ENCODE data around the gene SCN4B.
"Not testable (repeated sequence)": the region's sequence is repeated elsewhere in the genome, so short reads cannot be mapped to it uniquely, and the experiment has no call there.

Gene SCN4B, protein sequence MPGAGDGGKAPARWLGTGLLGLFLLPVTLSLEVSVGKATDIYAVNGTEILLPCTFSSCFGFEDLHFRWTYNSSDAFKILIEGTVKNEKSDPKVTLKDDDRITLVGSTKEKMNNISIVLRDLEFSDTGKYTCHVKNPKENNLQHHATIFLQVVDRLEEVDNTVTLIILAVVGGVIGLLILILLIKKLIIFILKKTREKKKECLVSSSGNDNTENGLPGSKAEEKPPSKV

DNA sequence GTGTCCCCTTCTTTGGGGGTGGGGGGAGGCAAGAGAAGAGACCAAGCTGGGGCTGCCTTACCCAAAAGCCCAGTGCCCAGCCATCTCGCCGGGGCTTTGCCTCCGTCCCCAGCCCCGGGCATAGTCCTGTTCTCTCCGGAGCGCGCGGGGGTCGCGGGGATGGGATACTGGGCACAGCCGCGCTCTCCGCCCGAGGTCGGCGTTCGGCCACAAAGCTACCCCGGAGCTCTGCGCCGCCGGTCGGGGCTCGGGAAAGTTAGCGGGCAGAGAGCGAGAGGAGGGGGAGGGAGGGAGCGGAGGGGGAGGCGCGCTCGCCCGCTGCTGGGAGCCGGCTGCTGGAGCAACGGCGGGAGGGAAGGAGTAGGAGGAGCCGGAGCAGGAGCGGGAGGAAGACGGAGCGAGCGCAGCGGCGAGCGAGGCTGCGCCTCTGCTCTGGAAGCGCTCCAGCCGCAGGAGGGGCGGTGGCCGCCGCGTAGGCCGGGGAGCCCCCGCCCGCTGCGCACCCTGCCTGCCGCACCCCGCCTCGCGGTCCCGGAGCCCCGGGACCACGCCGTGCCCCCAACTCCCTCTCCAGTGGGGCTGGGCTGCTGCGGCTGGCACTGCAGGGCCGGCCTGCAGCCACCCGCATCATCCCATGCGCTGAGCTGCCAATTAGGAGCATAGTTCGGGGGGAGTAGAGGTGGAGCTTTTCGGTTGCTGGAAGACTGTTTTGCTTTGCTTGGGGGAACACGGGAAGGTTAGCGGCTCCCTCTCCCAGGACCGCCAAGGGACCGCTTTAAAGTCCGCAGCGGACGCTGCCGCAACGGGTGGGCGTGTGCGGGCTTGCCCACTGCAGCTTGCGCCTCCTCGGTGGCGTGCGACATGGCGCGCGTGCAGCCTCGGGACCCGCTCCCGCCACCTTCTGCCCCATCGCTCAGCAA is at the start of gene SCN4B:
SCN4B (minus strand) TSS at position 272 of the 920 bp plus-strand sequence; CDS start at position 122, 150 bp downstream.
- Mint-ChIP-seq H3K36me3 (no peaks in the 10 kb centered on the region), H3K27ac (no peak within 1 kb of the TSS), H3K9me3 (no peaks in the 10 kb centered on the region), H3K4me1 (peaks cover 6% of the 10 kb centered on the region), H3K27me3 (peaks cover 32% of the 10 kb centered on the region), H3K4me3 (peak within 1 kb of the TSS; percentile 55)
- DNase-seq (ENCODE audit: low spot score in 2 of 2) = no peak
- ATAC-seq (ENCODE audit: low read depth) = peak; percentile 26

DNA sequence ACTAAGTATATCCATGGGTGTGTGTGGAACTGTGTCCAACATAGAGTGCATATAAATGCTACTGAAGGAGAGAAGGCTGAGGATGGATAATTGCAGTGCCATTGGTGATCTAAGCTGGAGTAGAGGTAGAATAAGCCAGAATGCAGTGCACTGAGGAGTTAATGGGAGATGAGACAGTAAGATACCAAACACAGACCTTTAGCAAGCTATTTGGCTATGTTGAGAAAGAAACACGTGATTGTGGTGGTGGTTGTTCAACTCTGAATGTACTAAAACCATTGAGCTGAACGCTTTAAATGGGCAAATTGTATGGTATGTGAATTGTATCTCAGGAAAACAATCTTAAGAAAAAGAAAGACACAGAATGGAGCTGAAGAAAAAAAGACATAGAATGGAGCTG is 49.3 kb upstream of the SCN4B start:
- Mint-ChIP-seq H3K27ac (no peak overlapping the region), H3K4me1 (peaks cover 9% of the 10 kb centered on the region), H3K4me3 (no peak overlapping the region), H3K9me3 (no peaks in the 10 kb centered on the region), H3K36me3 (no peaks in the 10 kb centered on the region), H3K27me3 (peaks cover 6% of the 10 kb centered on the region)
- DNase-seq (ENCODE audit: low spot score in 2 of 2) (no peak), ATAC-seq (ENCODE audit: low read depth) (no peak)

DNA sequence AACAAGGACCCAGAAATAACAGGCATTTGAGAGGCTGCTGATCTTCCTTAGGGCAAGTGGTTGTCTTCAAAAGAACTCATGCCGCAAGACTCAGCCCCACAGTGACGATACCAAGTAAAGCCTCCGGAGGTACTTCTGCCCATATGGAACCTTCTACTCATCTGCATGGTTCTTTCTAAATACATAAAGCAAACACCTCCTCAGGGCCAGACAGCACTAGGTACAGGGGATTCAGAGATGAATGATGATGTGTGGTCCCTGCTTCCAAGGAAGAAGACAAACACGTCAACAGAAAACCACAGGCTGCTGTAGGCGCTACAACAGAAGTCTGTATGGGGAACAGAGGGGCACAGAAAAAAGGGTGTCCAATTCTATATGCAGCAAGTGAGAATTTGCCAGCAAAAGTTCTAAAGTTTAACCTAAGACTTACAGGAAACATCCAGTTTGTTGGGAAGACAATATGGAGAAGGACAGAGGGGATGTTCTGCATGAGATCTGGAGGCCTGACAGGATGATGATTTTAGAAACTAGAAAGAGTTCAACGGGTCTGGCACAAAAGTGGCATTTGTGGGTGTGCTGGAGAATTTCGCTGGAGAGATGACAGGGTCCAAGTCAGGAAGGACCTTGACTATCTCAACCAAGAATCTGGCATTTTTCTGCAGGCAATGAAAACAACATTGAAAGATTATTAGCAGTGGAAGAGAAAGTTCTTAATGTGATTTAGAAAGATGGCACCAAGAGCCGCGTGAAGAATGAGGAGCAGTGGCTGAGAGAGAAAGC is 48.5 kb upstream of the SCN4B start:
- no peaks in the 10 kb centered on the region for H3K9me3 Mint-ChIP-seq
- H3K27me3 Mint-ChIP-seq = peaks cover 3% of the 10 kb centered on the region
- peaks cover 3% of the 10 kb centered on the region for H3K4me1 Mint-ChIP-seq
- H3K36me3 Mint-ChIP-seq = no peaks in the 10 kb centered on the region
- ATAC-seq (ENCODE audit: low read depth) = no peak
- H3K4me3 Mint-ChIP-seq = no peak overlapping the region
- H3K27ac Mint-ChIP-seq = no peak overlapping the region
- DNase-seq (ENCODE audit: low spot score in 2 of 2) = no peak

DNA sequence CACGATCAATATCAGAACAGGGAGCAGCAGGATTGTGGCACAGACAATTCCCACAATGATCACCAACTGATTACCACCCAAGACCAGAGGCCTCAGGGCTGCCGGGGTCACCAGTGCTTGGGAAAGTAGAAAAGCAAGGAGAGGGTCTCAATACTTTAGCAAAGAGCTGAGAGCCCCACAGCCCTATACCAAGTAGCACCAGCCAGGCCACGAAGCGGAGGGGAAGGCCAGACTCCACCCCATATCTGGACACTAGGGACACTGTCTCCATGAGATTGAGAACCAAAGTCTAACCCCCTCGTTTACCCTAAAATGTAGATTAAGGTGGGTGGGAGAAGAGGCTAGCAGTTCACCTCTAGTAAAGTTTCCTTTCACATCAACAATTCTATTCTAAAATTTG is 47.9 kb upstream of the SCN4B start:
- peaks cover 3% of the 10 kb centered on the region for H3K4me1 Mint-ChIP-seq
- H3K27ac Mint-ChIP-seq = no peak overlapping the region
- ATAC-seq (ENCODE audit: low read depth) (no peak), DNase-seq (ENCODE audit: low spot score in 2 of 2) (no peak)
- no peaks in the 10 kb centered on the region for H3K36me3 Mint-ChIP-seq
- H3K4me3 Mint-ChIP-seq = no peak overlapping the region
- H3K27me3 Mint-ChIP-seq = no peaks in the 10 kb centered on the region
- H3K9me3 Mint-ChIP-seq = no peaks in the 10 kb centered on the region

DNA sequence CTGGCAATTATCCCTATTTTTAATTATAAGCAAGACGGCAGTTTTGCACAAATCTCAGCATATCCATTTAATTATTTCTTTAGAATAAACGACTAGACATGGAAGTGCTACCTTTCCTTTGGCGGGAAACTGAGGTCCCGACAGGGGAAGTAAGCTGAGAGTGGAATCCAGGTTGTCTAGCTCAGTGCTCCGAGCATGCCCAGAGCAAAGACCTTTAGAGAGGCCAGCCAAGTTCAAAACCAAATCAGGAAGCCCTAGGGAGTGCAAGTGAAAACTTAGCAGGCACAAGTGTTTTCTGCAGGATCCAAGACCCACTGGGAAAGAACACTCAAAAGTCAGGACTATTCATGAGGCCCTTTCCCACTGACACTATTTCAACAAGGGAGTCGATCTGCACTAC is 46.5 kb upstream of the SCN4B start:
- Mint-ChIP-seq H3K4me3 (no peak overlapping the region), H3K9me3 (no peaks in the 10 kb centered on the region), H3K36me3 (no peaks in the 10 kb centered on the region), H3K27me3 (no peaks in the 10 kb centered on the region), H3K4me1 (peaks cover 3% of the 10 kb centered on the region), H3K27ac (no peak overlapping the region)
- no peak for DNase-seq (ENCODE audit: low spot score in 2 of 2)
- no peak for ATAC-seq (ENCODE audit: low read depth)

DNA sequence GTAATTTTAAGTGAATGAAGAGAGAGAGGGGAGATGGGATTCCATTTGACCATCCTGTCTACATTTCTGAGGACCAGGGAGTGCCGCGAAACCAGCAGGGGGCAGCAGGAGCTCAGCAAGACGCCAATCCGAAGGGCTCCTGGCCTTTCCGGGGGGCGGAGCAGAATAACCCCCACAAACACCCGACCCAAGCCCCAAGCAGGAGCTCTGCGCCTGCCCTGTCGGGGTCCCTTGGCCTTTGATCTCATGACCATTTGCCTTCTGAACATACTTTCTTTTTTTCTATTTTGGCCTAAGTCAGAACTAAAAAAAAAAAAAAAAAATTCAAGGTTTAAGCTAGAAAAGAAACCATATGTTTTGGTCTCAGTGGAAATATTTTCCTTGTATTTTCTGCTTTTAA is 45.7 kb upstream of the SCN4B start:
- H3K27ac Mint-ChIP-seq = no peak overlapping the region

DNA sequence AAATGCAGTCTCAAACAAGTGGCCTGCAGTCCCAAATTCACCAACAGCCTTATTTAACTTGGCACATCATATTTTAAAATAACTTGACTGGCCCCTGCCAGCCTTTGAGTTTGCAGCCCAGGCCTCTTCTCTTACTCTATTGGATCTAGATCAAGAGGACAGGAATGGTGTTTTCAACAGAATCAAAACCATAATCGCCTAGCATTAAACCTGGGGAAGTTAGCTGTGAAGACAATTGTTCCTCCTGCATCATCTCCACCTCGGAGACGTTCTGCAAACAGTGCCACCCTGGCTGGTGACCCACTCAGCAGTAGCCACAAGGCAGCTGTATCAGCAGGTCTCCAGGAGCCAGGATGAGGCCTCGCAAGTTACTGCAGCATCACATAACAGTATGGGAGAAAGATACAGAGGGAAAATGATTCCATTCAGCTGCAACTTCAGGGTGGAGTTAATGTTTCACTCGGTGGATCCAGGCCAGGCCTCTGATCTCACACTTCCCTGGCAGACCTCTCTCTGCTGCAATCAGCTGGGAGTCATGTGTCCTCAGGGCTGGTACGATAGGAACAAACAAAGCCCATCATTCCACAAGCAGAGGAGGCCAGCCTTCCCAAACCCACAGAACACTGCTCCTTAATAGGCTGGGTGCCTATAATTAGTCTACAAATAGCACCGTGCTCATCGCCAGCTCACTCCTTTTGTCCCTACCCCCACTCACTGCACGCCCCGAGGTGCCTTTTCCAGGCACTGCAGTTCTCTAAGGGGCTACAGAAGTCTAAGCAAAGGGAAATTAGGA is 42.4 kb upstream of the SCN4B start:
- peaks cover 5% of the 10 kb centered on the region for H3K4me1 Mint-ChIP-seq
- ATAC-seq (ENCODE audit: low read depth) (no peak), DNase-seq (ENCODE audit: low spot score in 2 of 2) (no peak)
- peaks cover 5% of the 10 kb centered on the region for H3K9me3 Mint-ChIP-seq
- H3K27me3 Mint-ChIP-seq = peaks cover 7% of the 10 kb centered on the region
- H3K36me3 Mint-ChIP-seq = peaks cover 2% of the 10 kb centered on the region
- H3K4me3 Mint-ChIP-seq = no peak overlapping the region
- no peak overlapping the region for H3K27ac Mint-ChIP-seq

More for the DNA sequence above, 45.7 kb upstream of the SCN4B start:
- ATAC-seq (ENCODE audit: low read depth) (peak; percentile 96), DNase-seq (ENCODE audit: low spot score in 2 of 2) (peak; percentile 73 to 79)
- Mint-ChIP-seq H3K36me3 (no peaks in the 10 kb centered on the region), H3K9me3 (no peaks in the 10 kb centered on the region), H3K4me1 (peaks cover 3% of the 10 kb centered on the region), H3K4me3 (peak overlapping the region; percentile 9), H3K27me3 (no peaks in the 10 kb centered on the region)

DNA sequence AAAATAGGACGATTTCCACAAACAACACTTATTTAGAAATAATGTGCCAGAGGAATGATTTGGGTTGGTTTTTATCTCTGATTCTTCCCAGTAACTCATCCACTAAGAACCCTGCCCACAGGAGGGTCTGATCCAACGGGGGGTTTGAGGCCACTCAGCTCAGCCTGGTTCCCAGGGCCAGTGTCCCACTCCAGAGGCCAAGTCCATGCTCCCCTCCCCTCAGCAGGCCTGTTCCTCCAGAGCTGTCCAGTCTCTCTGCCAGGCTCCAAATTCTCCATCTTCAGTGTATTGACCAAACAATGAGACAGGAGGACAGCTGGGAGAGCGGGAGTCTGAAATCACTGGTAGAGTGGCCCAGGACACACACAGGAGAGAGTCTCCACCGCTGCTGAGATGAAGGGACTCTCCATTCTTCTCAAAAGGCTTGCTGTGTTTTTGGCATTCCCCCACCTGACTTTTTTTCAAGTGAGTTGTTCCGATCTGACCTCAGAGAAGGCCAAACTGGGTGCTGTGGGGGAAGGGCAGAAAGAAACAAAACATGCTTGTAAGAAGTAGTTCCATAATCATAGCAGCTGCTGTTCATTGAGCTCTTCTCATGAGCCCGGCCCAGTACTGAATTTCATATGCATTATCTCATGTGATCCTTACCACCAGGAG is 41.4 kb upstream of the SCN4B start:
- Mint-ChIP-seq H3K27me3 (peaks cover 12% of the 10 kb centered on the region), H3K4me1 (peaks cover 5% of the 10 kb centered on the region), H3K36me3 (peaks cover 2% of the 10 kb centered on the region), H3K4me3 (no peak overlapping the region), H3K9me3 (peaks cover 5% of the 10 kb centered on the region), H3K27ac (no peak overlapping the region)
- no peak for ATAC-seq (ENCODE audit: low read depth)
- no peak for DNase-seq (ENCODE audit: low spot score in 2 of 2)

DNA sequence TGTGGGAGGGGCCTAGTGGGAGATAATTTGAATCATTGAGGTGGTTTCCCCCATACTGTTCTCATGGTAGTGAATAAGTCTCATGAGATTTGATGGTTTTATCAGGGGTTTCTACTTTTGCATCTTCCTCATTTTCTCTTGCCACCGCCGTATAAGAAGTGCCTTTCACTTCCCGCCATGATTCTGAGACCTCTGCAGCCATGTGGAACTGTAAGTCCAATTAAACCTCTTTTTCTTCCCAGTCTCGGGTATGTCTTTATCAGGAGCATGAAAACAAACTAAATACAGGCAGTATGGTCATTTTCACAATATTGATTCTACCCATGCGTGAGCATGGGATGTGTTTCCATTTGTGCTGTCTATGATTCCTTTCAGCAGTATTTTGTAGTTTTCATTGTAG is 40.2 kb upstream of the SCN4B start:
- H3K4me3 Mint-ChIP-seq; DNase-seq (ENCODE audit: low spot score in 2 of 2); H3K36me3 Mint-ChIP-seq; ATAC-seq (ENCODE audit: low read depth); H3K27ac Mint-ChIP-seq; H3K4me1 Mint-ChIP-seq; H3K9me3 Mint-ChIP-seq: not testable (repeated sequence)
- peaks cover 13% of the 10 kb centered on the region for H3K27me3 Mint-ChIP-seq

DNA sequence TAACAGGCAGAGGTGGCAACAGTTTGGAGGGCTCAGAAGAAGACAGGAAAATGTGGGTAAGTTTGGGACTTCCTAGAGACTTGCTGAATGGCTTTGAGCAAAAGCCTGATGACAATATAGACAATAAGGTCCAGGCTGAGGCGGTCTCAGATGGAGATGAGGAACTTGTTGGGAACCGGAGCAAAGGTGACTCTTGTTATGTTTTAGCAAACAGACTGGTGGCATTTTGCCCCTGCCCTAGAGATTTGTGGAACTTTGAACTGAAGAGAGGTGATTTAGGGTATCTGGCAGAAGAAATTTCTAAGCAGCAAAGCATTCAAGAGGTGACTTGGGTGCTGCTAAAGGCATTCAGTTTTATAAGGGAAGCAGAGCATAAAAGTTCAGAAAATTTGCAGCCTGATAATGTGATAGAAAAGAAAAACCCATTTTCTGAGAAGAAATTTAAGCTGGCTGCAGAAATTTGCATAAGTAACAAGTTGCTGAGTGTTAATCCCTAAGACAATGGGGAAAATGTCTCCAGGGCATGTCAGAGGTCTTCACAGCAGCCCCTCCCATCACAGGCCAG is 38.4 kb upstream of the SCN4B start:
- not testable (repeated sequence) for H3K27ac Mint-ChIP-seq; H3K4me3 Mint-ChIP-seq; H3K36me3 Mint-ChIP-seq; H3K4me1 Mint-ChIP-seq; DNase-seq (ENCODE audit: low spot score in 2 of 2); H3K9me3 Mint-ChIP-seq; ATAC-seq (ENCODE audit: low read depth)
- peaks cover 19% of the 10 kb centered on the region for H3K27me3 Mint-ChIP-seq

DNA sequence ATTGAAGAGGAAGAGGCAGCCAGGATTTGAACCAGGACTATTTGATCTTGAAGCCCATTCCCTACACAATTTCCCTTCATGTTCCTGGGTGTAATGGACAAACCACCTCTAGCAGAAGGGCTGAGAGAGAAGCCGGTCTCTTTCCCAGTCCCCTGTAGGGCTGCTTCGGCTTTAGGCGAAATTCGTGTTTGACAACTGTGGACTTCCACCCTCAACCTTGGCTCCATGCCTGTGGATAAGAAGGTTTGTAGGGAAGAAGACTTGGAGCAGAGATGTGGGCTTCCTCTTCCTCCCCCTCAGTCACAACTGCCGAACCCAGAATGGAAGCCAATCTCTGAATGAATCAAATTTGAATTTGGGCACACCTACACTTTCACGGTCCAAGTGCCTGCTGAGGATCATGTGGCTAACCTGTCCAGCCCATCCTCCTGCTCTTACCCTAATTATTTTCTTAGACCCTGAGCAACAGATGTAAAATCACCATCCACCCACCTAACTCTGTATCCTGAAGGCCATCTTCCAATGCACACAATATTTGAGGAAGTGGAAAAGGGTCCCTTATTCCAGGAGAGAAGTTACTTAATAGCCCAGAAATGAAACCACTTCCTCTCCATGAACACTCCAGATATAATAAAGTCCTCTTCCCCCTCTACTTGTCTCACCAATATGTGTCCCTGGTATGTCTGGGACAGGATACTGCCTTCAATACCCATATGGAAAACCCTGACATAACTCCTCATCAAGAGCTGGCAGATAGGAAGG is 33.9 kb upstream of the SCN4B start:
- no peak overlapping the region for H3K27ac Mint-ChIP-seq
- H3K9me3 Mint-ChIP-seq = peaks cover 3% of the 10 kb centered on the region
- DNase-seq (ENCODE audit: low spot score in 2 of 2) (no peak), ATAC-seq (ENCODE audit: low read depth) (no peak)
- H3K4me1 Mint-ChIP-seq = no peaks in the 10 kb centered on the region
- peaks cover 32% of the 10 kb centered on the region for H3K27me3 Mint-ChIP-seq
- H3K36me3 Mint-ChIP-seq = no peaks in the 10 kb centered on the region
- H3K4me3 Mint-ChIP-seq = no peak overlapping the region

DNA sequence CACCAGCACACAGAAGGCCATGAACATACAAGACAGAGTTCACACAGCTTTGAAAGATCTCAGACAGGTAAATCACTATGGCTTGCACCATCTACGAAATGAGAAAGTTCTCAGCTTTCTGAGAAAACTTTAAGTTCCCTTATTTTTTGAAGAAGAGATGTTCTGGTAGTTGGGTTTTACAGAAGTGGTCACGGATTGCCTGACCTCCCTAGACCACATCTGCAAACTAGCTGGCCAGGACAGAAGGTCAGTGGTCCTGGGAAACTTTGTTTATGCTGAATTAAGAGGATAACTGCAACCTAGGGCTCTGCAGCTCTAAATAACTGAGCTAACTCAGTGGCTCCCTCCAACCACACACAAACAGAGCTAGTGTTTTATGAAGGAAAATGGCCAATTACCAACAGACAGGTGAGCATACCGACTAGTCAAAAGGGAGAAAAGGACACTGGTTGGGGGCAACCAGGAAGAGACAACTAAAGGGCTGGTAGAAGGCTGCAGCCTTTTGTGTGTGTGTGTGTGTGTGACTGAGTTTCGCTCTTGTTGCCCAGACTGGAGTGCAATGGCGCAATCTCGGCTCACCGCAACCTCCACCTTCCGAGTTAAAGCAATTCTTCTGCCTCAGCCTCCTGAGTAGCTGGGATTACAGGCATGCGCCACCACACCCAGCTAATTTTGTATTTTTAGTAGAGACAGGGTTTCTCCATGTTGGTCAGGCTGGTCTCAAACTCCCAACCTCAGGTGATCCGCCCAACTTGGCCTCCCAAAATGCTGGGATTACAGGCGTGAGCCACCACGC is 32.4 kb upstream of the SCN4B start:
- Mint-ChIP-seq H3K4me1 (no peaks in the 10 kb centered on the region), H3K9me3 (no peaks in the 10 kb centered on the region), H3K4me3 (no peak overlapping the region), H3K27me3 (peaks cover 26% of the 10 kb centered on the region), H3K36me3 (no peaks in the 10 kb centered on the region), H3K27ac (no peak overlapping the region)
- DNase-seq (ENCODE audit: low spot score in 2 of 2) (no peak), ATAC-seq (ENCODE audit: low read depth) (no peak)

Measured in memory B cell (primary cell).